GM18507 (cell line): ENCODE measurements around the gene GTPBP1.

Experiments used
- DNase-seq: peaks from one replicate; pipeline ENCODE4 v3.0.0; 2011; ENCODE audit warnings: low read depth; ENCODE audit not compliant: insufficient read length; ENCODE audit errors: extremely low spot score
- FAIRE-seq: peaks from 2 replicates; lab custom pipeline; 2011; peaks lifted over from hg19 to GRCh38; lab: Jason Lieb, UNC

GTPBP1 gene

GRCh38 chr22:38705235-38706100, at the start of gene GTPBP1:
TSS of gene GTPBP1 (plus strand) at chr22:38705944. CDS start at chr22:38705956, 12 bp downstream.
- FAIRE-seq, result peak; percentile 100
- peak; percentile 88 for DNase-seq

- peak; percentile 88 for FAIRE-seq
- peak; percentile 93 for DNase-seq
Observed at GRCh38 chr22:38656256-38657044, 49.3 kb upstream of the GTPBP1 start, which contains the start of the genes CBY1 and FAM227A. TSS of gene CBY1 (plus strand) at chr22:38656638. CDS start at chr22:38668055, 11,417 bp downstream. TSS of gene FAM227A (minus strand) at chr22:38656392. CDS start at chr22:38650168, 6,224 bp downstream.

GRCh38 chr22:38657045-38657909, 48.5 kb upstream of the GTPBP1 start:
- FAIRE-seq (peak; percentile 59), DNase-seq (no peak)

GRCh38 chr22:38674888-38675287, 30.9 kb upstream of the GTPBP1 start:
- FAIRE-seq, result no peak
- no peak for DNase-seq

GRCh38 chr22:38675833-38676232, 29.9 kb upstream of the GTPBP1 start:
- no peak for FAIRE-seq
- DNase-seq, result no peak

- DNase-seq (peak; percentile 98), FAIRE-seq (peak; percentile 90)
Observed at GRCh38 chr22:38681582-38682335, 24.0 kb upstream of the GTPBP1 start, which contains the start of gene TOMM22. TSS of gene TOMM22 (plus strand) at chr22:38681957. CDS start at chr22:38681979, 22 bp downstream.

- FAIRE-seq (no peak), DNase-seq (no peak)
Observed at GRCh38 chr22:38684895-38685294, 20.8 kb upstream of the GTPBP1 start.

GRCh38 chr22:38685761-38686160, 20.0 kb upstream of the GTPBP1 start:
- DNase-seq, result no peak
- FAIRE-seq, result no peak

GRCh38 chr22:38689651-38690050, 16.1 kb upstream of the GTPBP1 start:
- no peak for FAIRE-seq
- DNase-seq, result no peak

GRCh38 chr22:38694049-38694448, 11.7 kb upstream of the GTPBP1 start:
- DNase-seq, result no peak

GRCh38 chr22:38694940-38695339, 10.8 kb upstream of the GTPBP1 start:
- no peak for DNase-seq
- no peak for FAIRE-seq

More at GRCh38 chr22:38694049-38694448, 11.7 kb upstream of the GTPBP1 start:
- FAIRE-seq, result no peak

GRCh38 chr22:38696606-38697424, 8.9 kb upstream of the GTPBP1 start:
- FAIRE-seq, result no peak
- no peak for DNase-seq

- FAIRE-seq (no peak), DNase-seq (no peak)
Observed at GRCh38 chr22:38697425-38698089, 8.2 kb upstream of the GTPBP1 start.

- FAIRE-seq, result no peak
Observed at GRCh38 chr22:38698407-38699094, 7.2 kb upstream of the GTPBP1 start.

GRCh38 chr22:38699143-38699542, 6.6 kb upstream of the GTPBP1 start:
- DNase-seq (no peak), FAIRE-seq (no peak)

More at GRCh38 chr22:38698407-38699094, 7.2 kb upstream of the GTPBP1 start:
- no peak for DNase-seq

GRCh38 chr22:38699784-38700183, 6.0 kb upstream of the GTPBP1 start:
- FAIRE-seq, result no peak

More at GRCh38 chr22:38699784-38700183, 6.0 kb upstream of the GTPBP1 start:
- DNase-seq, result no peak
